ENCODE measurements around the gene COL9A2.
"Not testable (repeated sequence)": the region's sequence is repeated elsewhere in the genome, so short reads cannot be mapped to it uniquely, and the experiment has no call there.

Gene COL9A2

DNA sequence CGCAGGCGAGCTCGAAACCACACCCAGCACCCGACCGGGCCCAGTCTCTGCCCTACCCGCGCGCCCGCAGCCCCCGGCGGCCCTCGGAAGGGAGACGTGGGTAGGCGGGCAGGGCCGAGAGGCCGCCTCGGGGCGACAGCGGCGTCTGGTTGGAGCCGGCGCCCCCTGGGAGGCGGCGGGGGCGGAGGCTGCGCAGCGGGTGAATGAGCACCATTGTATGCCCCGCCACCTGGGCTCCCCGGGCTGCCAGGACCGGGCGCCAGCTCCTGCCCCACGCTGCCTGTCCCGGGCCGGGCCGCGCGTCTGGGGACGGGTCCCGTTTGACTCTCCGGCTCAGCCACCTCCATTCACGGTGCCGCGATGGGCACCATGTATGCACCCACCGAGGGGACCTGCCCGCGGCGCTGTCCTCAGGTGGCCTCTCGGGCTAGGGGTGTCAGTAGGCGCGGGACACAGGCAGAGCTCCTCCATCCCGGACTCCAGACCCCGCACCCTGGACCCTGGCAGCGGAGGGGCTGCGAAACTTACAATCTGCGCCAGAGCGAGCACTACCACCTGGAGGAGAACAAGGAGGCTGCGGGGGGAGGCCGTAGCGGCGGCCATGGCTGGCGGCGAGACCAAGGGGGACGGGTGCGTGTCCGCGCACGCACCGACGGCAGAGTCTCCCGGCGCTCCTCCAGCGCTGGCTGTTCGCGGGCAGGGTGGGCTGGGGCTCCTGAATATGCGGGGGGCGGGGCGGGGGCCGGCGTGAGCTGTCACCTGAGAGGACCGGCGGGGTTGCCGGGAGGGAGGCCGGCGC is at the start of gene COL9A2:
Gene COL9A2 (minus strand): TSS at position 692 of the 799 bp plus-strand sequence. CDS start 89 bp downstream, at position 603.
- DNase-seq, result no peak

DNA sequence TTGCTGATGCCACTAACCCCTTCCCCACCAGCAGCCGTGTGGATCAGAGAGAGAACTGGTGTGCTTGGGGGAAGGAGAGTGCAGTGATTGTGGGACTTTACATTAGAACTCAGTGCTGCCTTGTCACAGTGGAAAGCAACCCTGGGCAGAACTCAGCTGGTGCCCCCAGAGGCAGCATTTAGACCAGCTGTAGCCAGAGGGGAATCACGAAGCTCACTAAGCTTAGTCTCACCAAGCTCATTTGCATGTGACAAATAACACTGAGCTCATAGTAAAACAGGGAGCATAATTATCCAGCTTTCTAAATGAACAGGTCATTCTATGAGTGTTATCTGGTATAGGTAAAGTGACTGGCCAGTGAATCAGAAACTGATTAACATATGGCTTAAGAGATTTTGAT is 46.6 kb upstream of the COL9A2 start:
- DNase-seq, result no peak

DNA sequence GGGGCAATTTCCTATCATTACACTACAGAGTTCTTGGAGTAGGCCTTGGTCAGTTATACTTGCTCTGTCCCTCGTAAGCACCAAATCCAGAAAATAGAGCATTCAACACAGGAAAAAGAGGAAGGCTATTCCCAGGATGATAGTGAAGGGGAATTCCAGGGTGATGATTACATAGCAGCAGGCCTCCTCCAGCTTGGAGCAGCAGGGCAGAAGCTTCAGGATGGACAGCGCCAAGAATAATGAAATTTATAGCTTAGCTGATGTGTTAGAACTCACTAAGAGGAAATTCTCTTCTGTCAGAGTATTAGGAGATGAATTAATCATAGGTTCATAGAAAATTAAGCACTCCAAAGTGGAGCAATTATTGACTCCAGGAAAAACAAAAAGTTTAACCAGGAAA is 45.6 kb upstream of the COL9A2 start:
- no peak for DNase-seq

DNA sequence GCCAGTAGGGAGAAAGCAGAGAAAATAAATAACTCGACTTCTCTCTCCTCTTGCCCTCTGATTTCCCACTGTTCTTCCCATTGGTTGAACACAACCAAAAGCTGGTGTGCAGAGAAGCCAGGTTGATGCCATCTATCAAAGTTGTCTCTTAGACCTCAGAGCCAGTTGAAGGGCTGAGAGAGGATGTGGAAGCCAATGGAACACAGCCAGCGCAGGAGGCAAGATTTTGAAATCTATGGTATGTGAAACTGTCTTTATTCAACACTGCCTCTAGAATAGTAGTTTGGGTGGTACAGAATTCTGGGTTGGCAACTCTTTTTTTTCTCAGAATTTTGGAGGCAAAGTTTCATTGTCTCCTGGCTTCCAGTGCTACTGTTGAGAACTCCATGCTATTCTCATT is 45.1 kb upstream of the COL9A2 start:
- no peak for DNase-seq

DNA sequence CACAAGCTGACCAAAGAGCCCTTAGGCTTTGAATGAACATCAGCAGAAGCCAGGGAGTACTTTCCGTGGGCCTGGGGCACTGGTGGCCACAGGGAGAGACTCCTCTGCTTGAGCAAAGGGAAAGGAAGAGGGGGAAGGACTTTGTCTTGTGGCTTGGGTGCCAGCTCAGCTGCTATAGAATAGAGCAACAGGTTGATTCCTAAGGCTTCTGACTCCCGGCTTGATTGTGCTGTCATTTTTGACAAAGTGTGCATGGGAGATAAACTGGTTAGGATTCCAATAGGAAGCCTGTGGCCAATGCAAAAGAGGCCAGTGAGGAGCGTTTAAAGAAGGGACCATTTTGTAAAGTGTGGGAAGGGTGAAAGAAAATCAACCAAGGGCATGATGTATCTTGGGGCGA is 44.6 kb upstream of the COL9A2 start:
- DNase-seq, result no peak

DNA sequence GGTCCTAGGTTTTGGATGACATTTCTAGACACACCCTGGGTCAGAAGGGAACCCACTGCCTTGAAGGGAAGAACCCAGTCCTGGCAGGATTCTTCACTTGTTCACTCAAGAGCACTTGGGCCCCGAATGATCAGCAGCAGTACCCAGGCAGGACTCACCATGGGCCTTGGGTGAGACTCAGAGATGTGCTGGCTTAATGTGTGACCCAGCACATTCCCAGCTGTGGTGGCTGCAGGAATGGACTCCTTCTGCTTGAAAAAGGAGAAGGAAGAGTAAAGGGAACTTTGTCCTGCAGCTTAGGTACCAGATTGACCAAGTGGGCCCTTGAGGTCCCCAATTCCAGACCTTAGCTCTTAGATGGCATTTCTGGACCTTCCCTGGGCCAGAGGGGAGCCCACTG is 44.1 kb upstream of the COL9A2 start:
- no peak for DNase-seq

DNA sequence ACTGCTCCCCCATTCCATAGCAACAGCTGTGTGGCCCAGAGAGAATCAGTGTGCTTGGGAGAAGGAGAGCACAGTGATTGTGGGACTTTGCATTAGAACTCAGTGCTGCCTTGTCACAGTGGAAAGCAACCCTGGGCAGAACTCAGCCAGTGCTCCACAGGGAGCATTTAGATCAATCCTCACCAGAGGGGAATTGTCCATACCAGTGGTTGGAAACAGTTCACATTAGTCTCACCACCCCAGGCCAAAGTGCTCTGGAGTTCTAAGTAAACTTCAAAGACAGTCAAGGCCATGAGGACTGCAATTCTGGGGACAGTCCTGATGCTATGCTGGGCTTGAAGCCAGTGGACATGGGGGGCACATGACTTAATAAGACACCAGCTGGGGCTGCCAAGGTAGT is 43.5 kb upstream of the COL9A2 start:
- DNase-seq, result no peak

DNA sequence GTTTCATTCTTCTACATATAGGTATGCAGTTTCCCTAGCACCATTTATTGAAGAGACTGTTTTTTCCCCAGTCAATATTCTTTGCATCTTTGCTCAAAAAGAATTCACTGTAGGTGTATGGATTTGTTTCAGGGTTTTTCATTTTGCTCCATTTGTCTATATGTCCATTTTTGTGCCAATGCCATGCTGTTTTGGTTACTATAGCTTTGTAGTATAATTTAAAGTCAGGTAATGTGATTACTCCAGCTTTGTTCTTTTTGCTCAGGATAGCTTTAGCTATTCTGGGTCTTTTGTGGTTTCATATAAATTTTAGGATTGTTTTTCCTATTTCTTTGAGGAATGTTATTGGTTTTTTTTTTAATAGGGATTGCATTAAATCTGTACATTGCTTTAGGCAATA is 40.5 kb upstream of the COL9A2 start:
- no peak for DNase-seq

DNA sequence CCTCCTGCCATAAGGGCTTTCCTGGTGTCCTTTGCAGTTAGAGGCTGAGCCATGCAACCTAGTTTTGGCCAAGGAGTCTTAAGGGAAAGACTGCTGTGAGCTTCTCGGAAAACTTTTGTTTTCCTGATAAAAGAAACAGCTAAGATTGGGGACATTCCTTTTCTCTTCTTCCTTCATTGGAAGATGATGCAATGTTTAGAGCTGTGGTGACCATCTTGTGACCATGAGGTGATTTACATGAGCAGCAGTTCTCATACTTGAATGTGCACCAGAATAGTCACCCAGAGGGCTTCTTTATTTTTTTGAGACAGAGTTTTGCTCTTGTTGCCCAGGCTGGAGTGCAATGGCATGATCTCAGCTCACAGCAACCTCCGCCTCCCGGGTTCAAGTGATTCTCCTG is 36.0 kb upstream of the COL9A2 start:
- DNase-seq, result no peak

DNA sequence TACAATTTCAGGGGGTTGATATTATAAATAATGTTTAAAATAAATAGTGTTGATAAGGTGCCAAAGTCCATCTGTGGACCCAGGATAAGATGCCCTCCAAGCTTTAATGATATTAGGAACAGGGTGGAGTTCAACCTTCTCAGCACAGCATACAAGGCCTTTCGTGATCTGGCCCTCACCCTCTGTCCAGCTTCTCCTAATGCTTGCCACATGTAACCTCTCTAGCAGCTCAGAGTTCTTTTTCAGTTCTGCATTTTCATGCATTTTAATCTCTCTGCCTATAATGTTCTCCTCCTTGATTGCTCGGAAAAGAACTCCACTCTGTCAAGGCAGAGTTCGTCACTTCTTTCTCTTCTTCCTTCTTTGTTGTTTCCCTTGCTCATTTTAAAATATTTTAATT is 35.0 kb upstream of the COL9A2 start:
- DNase-seq, result no peak

DNA sequence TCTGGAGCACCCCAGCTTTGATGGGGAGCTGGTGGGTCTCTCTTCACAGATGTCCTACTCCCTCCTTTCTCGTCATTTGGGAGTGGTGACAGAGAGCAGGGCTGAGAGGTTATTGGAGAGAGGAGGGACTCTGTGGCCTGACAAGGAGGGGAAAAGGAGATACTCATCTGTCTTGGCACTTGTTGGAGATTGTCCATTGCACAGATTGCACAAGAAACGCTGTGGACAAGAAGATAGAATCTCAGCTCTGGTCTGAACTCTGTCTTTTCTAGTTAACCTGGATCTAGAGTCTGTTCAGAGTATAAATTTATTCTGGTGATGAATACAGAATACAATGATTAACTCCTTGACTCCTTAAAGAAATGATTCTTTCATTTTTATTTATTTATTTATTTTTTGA is 34.0 kb upstream of the COL9A2 start:
- DNase-seq, result no peak

DNA sequence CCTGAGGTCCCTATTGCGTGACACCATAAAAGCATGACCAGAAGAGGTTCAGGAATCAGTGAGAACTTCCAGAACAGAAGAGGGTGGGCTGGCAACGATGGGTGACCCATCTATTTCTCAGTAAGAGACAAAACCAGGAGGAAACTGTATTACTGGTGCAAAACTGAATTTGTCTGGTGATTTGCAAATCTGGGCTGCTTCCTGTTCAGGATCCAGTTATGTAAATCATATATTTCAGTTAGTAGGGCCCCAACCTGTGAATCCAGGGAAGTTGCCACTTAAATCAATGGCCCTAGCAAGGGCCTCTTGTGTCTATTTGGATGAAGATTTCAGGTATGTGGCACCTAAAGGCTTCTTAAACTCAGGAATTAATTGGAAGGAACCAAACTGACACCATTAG is 33.3 kb upstream of the COL9A2 start:
- no peak for DNase-seq

DNA sequence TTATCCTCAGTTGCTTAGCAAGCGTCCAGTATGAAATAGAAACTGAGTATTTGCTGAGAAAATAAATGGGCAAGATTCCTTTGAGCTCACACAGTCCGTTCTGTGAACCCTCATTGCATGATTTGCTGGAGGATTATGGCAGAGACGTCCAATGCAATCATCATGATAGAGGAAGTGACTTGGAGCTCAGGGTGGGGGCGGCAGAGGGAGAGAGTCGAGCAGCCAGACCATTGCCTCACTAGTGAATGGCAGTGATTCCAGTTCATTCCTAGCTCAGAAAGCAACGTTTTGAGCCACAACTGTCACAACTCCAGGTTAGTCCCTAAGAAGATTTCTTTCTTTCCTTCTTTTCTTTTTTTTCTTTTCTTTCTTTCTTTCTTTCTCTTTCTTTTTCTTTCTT is 27.5 kb upstream of the COL9A2 start:
- DNase-seq, result peak; percentile 9 to 32

DNA sequence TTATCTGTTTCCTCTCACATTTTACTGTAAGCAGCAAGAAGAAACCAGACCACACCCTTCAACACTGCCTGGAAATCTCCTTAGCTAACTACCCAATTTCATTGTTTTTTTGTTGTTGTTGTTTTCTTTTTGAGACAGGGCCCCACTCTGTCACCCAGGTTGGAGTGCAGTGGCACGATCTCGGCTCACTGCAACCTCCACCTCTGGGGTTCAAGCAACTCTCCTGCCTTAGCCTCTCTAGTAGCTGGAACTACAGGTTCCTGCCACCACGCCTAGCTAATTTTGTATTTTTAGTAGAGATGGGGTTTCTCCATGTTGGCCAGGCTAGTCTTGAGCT is 25.3 kb upstream of the COL9A2 start:
- DNase-seq, result not testable (repeated sequence)

DNA sequence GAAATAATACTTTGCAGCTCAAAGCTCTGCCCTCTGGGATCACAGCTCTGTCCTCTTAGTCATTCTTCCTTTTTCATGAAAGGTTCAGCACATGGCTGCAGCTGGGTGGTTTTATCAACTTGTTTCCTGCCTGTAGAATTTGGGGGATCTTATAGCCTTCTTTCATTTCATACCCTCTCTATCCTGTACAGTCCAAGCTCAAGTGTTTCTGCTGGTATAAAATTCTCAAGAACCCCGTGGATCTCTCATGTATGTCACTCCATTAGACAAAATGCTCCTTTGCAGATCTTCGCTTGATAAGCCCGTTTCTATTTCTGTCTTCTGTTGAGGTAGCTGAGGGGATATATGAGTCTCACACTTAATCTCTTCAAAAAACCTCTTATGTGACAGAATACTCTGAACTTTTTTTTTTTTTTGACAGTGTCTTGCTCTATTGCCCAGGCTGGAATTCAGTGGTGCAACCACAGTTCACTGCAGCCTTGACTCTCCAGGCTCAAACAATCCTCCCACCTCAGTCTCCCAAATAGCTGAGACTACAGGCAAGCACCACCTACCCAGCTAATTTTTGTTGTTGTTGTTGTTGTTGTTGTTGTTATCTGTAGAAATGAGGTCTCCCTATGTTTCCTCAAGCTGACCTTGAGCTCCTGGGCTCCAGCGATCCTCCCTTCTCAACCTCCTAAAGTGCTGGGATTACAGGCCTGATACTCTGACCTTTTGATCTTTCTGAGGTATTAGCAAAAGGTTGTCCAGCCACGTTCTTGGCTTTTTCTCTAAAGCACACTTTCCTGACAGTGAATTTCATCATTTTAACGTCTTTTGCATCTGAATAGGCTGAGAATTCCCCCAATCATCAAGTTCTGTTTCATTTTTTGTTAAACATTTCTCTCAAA is 24.6 kb upstream of the COL9A2 start:
- no peak for DNase-seq

DNA sequence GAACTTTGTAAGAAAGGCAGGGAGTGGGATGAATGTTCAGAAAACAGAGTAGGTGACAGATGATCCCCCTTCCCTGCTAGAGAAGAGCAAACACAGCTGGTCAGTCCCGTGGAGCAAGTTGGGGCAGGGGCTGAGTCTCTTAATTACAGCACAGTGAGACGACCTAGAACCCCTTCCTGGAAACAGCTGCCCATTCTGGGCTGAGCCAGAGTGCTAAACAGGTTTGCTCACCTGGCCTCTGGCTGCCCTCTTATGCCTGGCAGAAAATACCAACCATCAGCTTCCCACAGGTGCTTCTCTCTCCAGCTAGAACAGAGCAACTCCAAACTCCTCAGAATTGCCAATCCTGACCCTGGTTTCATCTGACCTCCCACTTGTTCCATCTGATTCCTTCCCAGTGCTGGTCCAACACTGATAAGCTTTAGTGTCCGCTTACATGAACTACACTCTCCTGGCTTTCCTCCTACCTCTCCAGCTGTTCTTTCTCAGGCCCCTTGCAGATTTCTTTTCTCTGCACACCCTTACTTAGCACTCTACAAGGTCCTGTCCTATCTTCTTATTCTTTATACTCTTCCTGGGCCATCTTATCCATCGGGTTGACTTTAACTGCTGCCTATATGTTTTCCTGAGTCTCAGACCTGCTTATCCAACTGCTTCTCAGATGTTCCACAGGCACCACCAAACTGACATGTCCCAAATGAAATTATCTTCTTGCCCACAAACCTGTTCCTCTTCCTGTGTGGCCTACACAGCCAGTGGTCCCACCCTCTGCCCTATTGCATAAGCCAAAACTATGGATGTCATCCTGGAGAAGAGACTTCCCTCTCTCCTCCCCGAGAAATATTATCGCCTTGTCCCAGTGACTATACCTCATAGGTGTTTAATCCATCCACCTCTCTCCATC is 22.6 kb upstream of the COL9A2 start:
- DNase-seq, result peak; percentile 8 to 18

DNA sequence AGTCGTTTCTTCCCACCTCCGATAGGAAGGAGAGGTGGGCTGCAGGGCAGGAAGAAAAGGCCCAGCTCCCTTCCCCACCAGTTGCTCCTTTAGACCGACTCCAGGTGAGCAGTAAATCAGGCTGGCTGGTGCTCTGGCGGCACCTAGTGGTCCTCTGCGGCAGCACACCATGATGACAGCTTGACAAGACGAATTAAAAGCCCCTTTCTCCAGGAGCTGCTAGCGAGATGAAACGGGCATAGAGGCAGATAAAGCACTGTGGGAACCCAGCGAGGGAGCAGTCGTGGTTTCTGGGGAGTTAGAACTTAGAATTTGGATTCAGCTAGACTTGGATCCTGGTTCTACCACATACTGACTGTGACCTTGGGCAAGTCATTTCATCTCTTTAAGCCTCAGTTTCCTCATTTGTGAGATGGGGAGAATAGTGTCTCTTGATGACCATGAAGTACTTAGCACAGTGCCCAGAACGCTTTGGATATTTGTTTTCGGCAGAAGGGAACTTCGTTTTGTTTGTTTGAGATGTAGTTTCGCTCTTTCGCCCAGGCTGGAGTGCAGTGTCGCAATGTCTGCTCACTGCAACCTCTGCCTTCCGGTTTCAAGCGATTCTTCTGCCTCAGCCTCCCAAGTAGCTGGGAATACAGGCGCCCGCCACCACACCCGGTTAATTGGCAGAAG is 21.8 kb upstream of the COL9A2 start:
- DNase-seq, result peak; percentile 72 to 78

DNA sequence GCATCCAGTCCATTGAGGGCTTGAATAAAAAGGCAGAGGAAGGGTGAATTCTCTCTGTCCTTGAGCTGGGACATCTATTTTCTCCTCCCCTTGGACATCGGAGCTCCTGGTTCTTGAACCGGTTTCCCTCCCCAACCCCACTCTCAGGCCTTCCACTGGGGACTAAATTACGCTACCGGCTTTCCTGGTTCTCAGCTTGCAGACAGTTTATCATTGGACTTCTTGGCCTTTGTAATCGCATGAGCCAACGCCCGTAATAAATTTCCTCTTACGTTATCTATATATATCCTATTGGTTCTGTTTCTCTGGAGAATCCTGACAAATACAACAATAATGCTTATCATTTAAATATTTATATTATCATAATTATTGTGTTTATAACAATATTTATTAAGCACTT is 20.4 kb upstream of the COL9A2 start:
- DNase-seq, result no peak

DNA sequence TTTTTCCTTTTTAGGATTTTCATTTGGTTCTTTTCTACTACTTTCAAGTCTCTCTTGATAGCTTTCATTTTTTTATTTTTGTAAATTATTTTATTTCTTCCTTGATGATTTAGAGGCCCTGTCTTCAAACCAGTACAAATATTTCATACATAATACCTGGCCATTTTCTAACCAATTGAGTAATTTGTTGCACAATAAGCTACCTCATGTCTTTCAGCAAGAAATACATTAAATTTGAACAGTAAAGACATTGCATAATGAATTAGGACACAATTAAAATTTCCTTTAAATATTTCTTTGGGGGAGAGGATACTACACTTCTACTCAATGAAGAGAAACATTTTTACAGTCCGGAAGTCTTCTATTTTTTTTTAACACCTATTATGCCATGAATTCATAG is 15.6 kb upstream of the COL9A2 start:
- DNase-seq, result no peak

DNA sequence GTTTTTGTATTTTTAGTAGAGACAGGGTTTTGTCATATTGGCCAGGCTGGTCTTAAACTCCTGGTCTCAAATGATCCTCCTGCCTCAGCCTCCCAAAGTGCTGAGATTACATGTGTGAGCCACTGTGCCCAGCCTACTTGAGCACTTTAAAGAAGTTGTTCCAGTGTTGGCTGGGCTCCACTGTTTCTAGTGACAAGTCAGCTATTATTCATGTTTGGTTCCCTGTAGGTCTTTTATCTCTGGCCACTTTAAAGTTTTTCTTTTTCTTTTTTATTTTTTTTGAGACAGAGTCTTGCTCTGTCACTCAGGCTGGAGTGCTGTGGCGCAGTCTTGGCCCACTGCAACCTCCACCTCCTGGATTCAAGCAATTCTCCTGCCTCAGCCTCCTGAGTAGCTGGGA is 14.3 kb upstream of the COL9A2 start:
- DNase-seq, result not testable (repeated sequence)

DNA sequence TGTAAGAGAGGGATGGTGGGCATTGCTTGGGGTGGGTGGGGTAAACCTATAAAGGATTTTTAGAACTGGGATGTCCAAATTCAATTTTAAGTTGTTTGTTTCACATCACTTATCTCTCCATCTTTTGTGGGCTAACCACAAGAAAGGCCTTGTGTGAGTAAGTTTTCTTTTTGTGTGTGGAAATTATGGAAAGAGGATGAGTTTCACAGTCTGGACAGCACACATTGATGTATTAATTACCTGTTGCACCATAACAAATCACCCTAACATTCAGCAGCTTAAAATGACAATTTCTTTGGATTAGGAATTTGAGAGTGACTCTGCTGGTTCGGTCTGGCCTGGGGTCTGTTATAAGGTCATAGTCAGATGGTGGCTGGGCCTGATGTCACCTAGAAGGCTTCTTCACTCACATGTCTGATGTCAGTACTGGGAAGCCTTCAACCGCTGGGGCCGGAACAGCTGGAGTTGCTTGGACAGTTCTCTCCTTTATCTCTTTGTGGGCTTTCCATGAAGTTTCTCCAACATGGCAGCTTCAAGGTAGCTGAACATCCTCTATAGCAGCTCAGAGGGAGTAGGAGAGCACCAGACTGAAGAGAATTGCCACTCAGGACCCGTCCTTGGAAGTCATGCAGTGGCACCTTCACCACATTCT is 2.0 kb upstream of the COL9A2 start:
- DNase-seq, result no peak

DNA sequence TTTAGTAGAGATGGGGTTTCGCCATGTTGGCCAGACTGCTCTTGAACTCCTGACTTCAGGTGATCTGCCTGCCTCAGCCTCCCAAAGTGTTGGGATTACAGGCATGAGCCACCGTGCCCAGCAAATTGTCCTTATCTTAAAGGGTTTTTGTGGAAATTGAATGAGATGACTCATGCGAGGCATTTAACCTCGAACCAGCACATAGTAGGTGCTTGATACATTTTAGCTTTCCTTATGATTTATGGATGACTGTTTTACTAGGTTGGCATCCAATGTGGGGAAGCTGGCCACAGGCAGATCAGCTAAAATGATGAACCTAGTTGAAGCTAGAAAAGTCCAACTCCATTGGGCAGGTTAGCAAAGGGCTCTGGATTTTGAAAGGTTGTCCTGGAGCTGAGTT is 1.4 kb upstream of the COL9A2 start:
- DNase-seq, result no peak
